Measurements from ENCODE around the gene GPR17. TPM values are rescaled to one million over a fixed set of nuclear protein-coding genes. Genes with fewer than 3 reads are reported as not detected.

The GPR17 gene
- total RNA-seq, 4 donors from 2014 or later: 0.20 TPM; not detected in 3

- Histone ChIP-seq H3K36me3 (no peaks in the 10 kb centered on the region), H3K27ac (peak overlapping the region; percentile 67 to 77 (median 71)), H3K4me3 (no peak overlapping the region), H3K27me3 (no peaks in the 10 kb centered on the region), H3K9me3 (no peaks in the 10 kb centered on the region), H3K4me1 (peaks cover 18 to 27% of the 10 kb centered on the region in 2 donors)
- intact Hi-C loops (cut with DNase I; ENCODE audit: low total_unique reads): no loop called here
- DNase-seq (no peak), ATAC-seq (peak; percentile 31 to 47)
- no peak for TF ChIP-seq CTCF (IDR thresholded peaks at IDR 0.05 in 4 of 5, conservative IDR thresholded peaks at IDR 0.05 in 1 of 5)
- TF ChIP-seq POLR2A (IDR thresholded peaks at IDR 0.05): no peak
- in situ Hi-C loops (cut with MboI; ENCODE audit: low sequenced_read_pairs in 4 of 4): no loop called here
These were observed 8.2 kb upstream of the GPR17 start for GRCh38 chr2:127637725-127638252.

- no peak for DNase-seq
- Histone ChIP-seq H3K4me1 (peaks cover 18 to 24% of the 10 kb centered on the region in 2 donors), H3K9me3 (no peaks in the 10 kb centered on the region), H3K36me3 (no peaks in the 10 kb centered on the region), H3K27ac (peak overlapping the region; percentile 67 to 77 (median 71)), H3K27me3 (no peaks in the 10 kb centered on the region), H3K4me3 (no peak overlapping the region)
- TF ChIP-seq CTCF (IDR thresholded peaks at IDR 0.05 in 4 of 5, conservative IDR thresholded peaks at IDR 0.05 in 1 of 5) (no peak), POLR2A (IDR thresholded peaks at IDR 0.05) (no peak)
- ATAC-seq: no peak
- intact Hi-C loops (cut with DNase I; ENCODE audit: low total_unique reads): no loop called here
- in situ Hi-C loops (cut with MboI; ENCODE audit: low sequenced_read_pairs in 4 of 4): no loop called here
These were observed 7.4 kb upstream of the GPR17 start for GRCh38 chr2:127638361-127639110.

GRCh38 chr2:127639111-127639474 is 6.9 kb upstream of the GPR17 start:
- no peak for ATAC-seq
- in situ Hi-C loops (cut with MboI; ENCODE audit: low sequenced_read_pairs in 4 of 4): no loop called here
- no peaks in the 10 kb centered on the region for H3K27me3 ChIP-seq
- H3K4me3 ChIP-seq: no peak overlapping the region
- H3K36me3 ChIP-seq: no peaks in the 10 kb centered on the region
- peaks cover 14 to 19% of the 10 kb centered on the region in 2 donors for H3K4me1 ChIP-seq
- TF ChIP-seq CTCF (IDR thresholded peaks at IDR 0.05 in 4 of 5, conservative IDR thresholded peaks at IDR 0.05 in 1 of 5): no peak
- no peak for TF ChIP-seq POLR2A (IDR thresholded peaks at IDR 0.05)
- no peak for DNase-seq
- intact Hi-C loops (cut with DNase I; ENCODE audit: low total_unique reads): no loop called here
- H3K9me3 ChIP-seq: no peaks in the 10 kb centered on the region
- H3K27ac ChIP-seq: peak overlapping the region; percentile 67 to 77 (median 71)

GRCh38 chr2:127640082-127641072 is 5.6 kb upstream of the GPR17 start:
- no peak for ATAC-seq
- no peak overlapping the region for H3K4me3 ChIP-seq
- H3K27ac ChIP-seq: peak overlapping the region in 3 of 4 donors; percentile 31 to 77 (median 67)
- in situ Hi-C loops (cut with MboI; ENCODE audit: low sequenced_read_pairs in 4 of 4) (no loop called here), intact Hi-C loops (cut with DNase I; ENCODE audit: low total_unique reads) (no loop called here)
- no peaks in the 10 kb centered on the region for H3K9me3 ChIP-seq
- no peaks in the 10 kb centered on the region for H3K36me3 ChIP-seq
- no peak for TF ChIP-seq POLR2A (IDR thresholded peaks at IDR 0.05)
- TF ChIP-seq CTCF (IDR thresholded peaks at IDR 0.05 in 4 of 5, conservative IDR thresholded peaks at IDR 0.05 in 1 of 5): no peak
- no peak for DNase-seq
- H3K4me1 ChIP-seq: peaks cover 14% of the 10 kb centered on the region in 2 donors
- no peaks in the 10 kb centered on the region for H3K27me3 ChIP-seq
